Gastrocnemius medialis (tissue), 4 donors: Measurements from ENCODE around the gene HES4.

ENCODE experiments used
- CTCF ChIP-seq, 5 experiments: fragments of 450-650 bp in 3 of 5; fragments of 200-600 bp in 2 of 5; sonication (generic) in 2 of 5; IDR thresholded peaks in 4 of 5; conservative IDR thresholded peaks in 1 of 5; 1 replicate in 4 of 5; 2 replicates in 1 of 5; pipeline ENCODE4 v1.5.1; 2016 to 2019; ENCODE audit warnings: antibody characterized with exemption in 5 of 5, mild to moderate bottlenecking in 3 of 5, moderate library complexity in 3 of 5
- POLR2A ChIP-seq, 2 donors: fragments of 450-650 bp; IDR thresholded peaks; one replicate each; pipeline ENCODE4 v1.6.1; 2017; ENCODE audit warnings: antibody characterized with exemption in 2 of 2, mild to moderate bottlenecking in 2 of 2, moderate library complexity in 2 of 2

GRCh38 chr1:1043921-1044320, 44.0 kb upstream of the HES4 start:
- TF ChIP-seq CTCF (IDR thresholded peaks at IDR 0.05 in 4 of 5, conservative IDR thresholded peaks at IDR 0.05 in 1 of 5) (no peak), POLR2A (IDR thresholded peaks at IDR 0.05) (no peak)
